GM19025 (cell line): ENCODE data around the gene PRDX6.
"Not testable (repeated sequence)": the region's sequence is repeated elsewhere in the genome, so short reads cannot be mapped to it uniquely, and the experiment has no call there.

ENCODE experiments used
- ATAC-seq: cut with Tn5 transposase; IDR thresholded peaks from one replicate; pipeline ENCODE4 v1.9.1; 2021; ENCODE audit warnings: mild to moderate bottlenecking, low read depth, moderate library complexity; ENCODE audit not compliant: unreplicated experiment

Gene PRDX6

DNA sequence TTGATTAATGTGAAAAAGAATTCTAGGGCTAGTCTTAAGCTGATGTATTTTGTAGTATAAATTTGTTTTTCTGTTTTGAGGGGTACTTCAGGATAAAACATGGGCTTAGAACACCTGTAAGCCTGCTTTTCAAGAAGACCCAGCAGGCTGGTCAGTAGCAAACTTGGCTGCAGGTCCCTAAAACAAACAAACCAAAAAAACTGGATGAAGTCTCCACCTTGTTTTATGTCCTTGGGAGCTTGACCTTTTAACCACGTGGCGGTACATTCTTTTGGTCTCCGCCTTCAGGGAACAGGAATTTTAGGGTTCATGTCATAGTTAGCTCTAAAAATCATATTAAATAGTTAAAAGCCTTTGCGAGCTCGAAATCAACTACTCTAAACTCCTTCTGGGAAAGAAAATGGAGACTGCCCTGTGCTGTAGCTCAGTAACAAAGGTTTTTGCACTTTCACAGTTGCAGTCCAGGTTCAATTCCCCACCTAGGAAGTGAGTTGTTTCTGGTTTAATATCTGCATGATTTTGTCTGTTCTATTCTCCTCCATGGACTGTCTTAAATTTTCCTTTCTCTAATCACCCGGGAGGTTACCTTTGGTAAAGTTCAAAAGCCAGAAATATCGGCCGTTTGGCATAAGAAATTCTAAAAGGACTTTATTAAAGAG is 18.6 kb downstream of the PRDX6 start:
- no peak for ATAC-seq

DNA sequence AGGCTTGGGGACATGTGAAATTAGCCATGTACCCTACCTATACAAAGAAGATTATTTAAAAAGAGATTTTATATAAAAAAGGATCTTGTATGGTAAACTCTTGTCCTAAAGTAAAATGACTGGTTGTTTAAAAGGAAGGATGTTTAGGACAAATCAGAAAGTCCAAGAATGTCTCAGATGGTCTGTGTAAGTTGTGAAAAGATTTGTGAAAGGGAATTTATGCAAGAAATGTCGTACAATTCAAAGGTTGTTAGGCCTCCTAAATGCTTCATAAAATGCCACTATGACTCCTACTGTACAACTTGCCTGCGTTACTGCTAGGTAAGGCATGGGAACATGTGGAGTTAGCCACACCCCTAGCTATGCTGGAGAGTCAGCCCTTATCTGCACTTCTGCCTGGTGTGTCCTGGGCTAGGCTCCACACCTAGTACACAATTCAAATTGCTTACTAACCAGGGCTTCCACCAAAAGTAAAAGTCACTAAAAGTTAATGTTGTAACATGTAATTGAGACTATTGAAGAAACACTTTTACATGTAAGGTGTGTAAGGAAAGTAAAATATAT is 19.7 kb downstream of the PRDX6 start:
- no peak for ATAC-seq

DNA sequence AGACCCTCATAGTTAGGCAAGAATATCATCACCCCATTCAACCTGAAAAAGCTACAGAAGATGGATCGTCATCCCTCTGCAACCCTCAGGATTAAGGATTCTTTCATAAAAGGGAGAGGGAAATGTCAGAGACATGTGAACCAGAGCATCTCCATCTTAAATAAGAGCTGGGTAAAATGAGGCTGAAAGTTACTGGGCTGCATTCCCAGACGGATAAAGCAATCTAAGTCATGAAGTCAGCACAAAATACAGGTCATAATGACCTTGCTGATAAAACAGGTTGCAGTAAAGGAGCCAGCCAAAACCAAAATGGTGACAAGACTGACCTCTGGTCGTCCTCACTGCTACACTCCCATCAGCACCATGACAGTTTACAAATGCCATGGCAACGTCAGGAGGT is 22.6 kb downstream of the PRDX6 start:
- ATAC-seq = no peak

DNA sequence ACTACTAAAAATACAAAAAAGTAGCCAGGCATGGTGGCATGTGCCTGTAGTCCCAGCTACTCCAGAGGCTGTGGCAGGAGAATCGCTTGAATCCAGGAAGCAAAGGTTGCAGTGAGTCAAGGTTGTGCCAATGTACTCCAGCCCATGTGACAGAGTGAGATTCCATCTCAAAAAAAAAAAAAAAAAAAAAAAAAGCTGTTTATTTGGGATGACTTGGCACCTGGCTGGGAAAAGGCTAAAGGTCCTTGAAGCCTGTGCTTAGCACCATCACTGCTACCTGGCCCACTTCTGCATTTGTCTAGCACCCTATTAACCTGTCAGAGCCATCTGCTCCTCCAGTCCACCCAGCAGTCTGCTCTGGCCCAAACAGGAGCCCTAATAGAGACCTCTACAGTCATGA is 25.0 kb downstream of the PRDX6 start:
- ATAC-seq = no peak

DNA sequence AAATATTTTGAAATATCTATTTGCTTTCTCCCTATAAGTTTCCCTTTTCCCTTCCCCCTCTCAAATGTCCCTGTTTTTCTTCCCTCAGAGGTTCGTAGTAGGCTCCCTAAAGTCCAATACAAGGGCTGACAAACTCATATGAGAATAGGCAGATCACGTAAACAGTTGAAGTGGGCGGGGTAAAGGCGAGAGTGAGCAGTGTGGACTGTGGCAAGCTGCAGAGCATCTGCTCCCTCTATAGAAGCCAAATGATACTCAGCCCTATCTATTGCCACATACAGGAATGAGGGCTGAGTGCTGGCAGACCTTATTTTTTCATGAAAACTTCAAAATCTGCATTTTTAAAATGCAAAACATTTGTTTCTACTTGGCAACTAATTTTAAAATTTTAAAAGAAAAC is 26.3 kb downstream of the PRDX6 start:
- ATAC-seq = no peak

DNA sequence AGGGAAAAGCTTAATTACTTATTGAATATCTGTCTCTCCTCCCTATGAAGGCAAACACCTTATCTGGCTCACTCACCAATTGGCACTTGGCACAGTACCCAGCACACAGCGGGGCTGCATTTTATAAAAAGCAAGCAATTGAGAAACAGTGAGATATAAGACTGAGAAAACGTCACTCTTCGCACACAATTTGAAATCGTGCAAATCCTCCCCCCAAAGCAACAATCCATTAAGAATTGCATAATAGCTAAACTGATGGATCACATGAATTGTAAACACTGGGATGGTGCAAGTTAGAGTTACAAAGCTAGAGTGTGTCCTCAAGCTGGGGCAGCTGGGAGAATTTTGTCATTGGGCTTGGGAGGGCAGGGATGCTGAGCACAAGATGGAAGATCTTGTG is 27.1 kb downstream of the PRDX6 start:
- no peak for ATAC-seq

DNA sequence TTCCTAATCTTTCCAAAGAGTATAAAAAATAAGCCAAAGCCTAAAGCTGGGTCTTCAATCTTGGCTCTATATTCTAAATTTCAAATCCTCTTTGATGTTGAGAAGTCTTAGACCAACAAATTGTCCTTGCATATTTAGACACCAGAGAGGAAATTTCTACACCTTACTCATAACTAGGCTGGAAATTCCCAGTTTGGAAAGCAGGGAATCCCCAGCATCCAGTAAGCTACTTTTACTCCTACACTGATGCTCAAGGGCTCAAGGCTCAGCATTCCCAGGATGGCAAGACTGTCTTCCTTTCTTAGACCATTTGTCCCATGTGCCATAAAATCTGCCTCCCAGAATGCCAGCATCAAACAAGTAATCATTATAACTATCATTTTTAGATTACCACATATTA is 28.3 kb downstream of the PRDX6 start:
- ATAC-seq = no peak

DNA sequence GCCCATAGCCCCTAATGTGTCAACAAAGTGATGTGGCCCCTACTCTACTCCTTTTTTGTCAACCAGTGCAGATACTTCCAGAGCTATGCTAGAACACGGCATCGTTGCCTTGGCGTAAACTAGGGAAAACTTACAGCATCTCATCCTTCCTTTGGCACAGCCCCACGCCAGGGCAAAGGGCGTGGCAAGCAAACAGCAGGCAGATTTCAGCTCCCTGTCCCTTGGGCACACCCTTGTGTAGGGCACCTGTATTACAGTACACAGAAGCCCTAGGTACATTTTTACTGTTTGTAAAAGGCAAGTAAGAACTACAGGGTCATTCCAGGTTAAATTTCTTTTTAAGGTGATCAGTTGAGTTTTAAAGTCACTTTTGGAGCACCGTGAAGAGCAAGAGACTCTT is 29.3 kb downstream of the PRDX6 start:
- ATAC-seq = no peak

DNA sequence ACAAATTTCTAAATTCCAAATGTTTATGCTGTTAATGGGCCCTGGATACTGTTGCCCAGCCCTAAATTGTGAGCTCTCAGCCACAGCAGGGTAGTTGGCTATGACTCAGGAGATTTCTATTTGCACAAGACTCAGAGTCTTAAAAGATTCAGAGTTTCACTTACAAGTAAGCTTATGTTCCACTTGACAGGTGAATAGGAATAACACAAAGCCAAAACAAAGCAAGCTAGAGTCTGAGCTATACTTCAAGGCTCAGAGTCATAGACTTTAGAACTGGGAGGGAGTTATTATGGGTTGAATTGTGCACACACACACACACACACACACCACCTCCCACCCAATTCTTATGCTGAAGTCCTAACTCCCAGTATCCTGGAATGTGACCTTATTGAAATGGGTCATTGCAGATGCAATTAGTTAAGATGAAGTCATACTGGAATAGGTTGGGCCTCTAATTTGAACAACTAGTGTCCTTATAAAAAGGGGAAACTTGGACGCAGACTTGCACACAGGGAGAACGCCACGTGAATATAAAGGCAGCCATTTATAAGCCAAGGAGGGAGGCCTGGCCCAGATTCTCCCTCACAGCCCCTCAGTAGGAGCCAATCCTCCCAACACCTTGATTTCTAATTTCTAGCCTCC is 30.2 kb downstream of the PRDX6 start:
- ATAC-seq = no peak

DNA sequence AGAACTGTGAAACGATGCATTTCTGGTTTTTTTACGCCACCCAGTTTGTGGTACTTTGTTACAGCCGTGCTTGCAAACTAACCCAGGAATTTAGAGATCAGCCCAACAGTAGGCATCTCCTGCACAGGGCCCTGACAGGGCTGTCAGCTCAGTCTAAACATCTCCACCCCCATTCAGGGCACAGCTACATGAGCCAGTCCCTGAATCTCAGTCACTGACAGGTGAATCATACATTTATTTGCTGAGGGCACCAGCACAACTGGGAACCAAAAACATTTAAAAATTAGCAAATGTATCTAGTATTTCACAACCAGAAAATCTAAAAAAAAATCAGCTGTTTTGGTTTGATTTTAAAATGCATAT is 30.7 kb downstream of the PRDX6 start:
- ATAC-seq = no peak

DNA sequence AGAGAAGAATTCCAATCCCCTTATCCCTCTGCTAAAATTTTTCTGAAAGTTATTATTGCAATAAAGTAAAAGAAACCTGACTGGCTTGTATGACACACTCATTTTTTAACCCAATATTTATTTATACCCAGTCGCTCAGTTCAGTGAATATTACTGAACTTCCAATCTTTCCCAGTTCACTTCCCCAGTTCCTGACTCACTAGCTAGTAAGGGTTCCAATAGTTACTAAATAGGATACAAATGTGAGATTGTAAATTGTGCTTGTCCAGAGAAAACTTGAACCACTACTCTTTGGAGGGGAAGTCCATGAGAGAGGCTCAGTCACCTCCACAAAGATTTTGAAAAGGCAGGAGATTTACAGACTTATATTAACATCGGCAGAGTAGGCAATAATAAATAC is 31.4 kb downstream of the PRDX6 start:
- ATAC-seq = no peak

DNA sequence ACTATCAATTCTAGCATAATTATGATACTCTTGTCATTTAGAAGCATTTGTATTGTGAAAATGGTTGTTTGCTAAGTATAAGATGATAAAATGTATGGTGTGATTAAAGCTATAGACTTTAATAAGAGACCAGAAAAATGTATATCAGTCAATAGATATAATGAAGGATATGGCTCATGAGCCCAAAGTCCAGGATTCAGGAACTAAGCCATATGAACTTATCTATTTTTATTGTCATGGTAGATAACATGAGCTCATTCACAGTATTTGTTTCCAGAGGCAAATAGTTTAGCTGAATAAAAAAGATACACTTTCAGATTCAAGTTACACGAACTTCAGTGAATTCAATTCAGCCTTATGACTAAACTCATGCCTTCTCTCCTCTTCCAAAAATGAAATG is 32.7 kb downstream of the PRDX6 start:
- ATAC-seq = no peak

DNA sequence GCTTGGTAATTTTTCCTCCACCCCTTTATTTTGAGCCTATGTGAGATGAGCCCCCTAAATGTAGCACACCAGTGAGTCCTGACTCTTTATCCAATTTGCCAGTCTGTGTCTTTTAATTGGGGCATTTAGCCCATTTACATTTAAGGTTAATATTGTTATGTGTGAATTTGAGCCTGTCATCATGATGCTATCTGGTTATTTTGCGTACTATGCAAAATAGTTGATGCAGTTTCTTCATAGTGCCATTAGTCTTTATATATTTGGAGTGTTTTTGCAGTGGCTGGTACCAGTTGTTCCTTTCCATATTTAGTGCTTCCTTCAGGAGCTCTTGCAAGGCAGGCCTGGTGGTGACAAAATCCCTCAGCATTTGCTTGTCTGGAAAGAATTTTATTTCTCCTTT is 37.4 kb downstream of the PRDX6 start:
- ATAC-seq = not testable (repeated sequence)

DNA sequence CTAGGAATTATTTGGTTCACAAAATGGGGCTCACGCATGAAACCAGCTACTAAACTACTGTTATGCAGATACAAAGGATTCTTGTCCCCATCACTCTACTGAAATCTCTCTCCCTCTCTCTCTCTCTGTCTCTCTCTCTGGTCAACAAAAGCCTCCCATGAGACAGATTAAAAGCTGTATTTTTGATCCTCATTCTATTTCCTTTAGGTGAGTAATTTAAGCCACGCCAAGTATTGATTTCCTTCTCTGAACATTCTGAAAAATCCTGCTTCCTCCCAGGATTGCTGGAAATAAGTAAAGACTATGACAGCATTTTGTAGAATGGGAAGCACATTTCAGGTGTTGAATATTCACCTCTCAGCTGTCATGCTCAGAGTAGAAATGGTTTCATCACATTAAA is 43.7 kb downstream of the PRDX6 start:
- no peak for ATAC-seq

DNA sequence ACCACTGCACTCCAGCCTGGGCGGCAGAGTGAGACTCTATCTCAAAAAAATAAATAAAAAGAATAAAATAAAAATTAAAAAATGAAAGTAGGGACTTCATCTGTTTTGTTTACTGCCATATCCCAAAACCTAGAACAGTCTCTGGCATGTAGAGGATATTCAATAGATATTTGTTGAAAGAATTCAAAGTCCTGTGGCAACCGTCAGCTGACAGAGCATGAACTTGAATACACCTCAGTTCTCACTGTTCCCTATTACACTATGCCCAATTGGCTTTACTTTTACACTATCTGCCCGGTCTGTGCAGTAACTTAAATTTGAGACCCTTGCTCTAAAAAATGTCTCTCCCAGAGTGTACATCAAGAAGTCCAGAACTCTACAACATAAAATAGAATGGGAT is 46.2 kb downstream of the PRDX6 start:
- ATAC-seq = no peak

DNA sequence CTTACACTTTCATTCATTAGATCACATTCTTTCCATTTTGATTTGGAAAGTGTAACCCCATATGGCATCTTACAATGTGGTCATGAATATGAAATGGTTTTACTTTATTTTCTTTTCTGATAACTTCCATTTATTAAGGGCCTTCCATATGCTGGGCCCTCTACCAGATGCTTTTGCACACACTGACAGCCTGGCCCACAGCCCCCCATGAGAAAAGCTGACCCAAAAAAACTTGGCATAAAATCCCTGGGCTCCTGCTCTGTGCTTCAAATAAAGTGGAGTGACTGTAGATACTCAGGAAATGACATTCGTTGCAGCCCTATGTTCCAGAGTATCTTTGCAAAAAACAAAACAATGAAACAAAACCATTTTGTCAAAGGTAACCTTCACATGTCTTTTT is 48.8 kb downstream of the PRDX6 start:
- no peak for ATAC-seq

DNA sequence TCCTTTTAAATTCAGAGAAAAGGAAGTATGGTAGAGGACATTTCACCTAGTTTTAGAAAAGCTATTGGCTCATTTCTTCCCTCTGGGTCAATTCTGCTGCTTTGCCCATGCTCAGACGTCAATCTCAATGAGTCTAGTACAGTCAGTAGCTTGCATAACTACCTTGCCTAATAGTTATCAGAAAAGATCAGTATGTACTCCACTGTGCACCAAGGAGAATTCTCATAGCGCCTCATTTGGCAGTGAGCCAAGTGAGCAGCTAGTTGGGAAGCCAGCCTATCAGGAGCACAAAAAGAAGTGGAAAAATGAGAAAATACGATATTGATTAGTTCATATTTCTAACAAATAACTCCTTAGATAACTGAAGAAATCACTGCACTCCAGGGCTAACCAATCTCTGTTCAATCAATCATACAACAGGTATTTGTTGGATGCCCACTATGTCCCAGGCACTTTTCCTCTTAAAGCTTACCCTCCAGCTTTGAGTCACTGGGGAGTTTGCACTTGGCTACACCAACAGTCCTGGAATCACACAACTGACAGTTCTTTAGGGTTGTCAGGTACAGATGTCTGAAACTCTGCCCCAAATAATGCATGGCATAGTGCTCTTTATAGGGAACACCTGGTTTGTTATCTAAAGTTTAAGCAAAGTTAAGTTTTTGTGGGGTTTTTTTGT is 50.2 kb downstream of the PRDX6 start:
- no peak for ATAC-seq

DNA sequence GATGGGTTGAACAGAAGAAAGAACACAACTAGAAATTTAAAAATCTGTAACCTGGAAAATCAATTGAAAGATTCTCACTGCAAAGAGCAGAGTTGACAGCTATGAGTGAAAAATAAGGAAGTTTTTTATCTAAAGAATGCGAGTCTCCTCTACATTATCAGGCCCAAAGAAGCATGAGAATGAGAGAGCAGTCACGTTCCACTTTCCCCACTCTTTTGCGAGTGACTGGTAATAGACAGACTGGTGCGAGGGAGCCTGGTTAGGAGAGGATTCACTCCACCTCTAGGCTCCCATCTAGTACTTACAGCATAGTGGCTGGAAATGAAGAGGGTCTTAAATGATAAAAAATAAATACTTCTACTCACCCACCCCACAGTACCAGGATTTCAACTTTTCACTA is 52.0 kb downstream of the PRDX6 start:
- ATAC-seq = no peak

DNA sequence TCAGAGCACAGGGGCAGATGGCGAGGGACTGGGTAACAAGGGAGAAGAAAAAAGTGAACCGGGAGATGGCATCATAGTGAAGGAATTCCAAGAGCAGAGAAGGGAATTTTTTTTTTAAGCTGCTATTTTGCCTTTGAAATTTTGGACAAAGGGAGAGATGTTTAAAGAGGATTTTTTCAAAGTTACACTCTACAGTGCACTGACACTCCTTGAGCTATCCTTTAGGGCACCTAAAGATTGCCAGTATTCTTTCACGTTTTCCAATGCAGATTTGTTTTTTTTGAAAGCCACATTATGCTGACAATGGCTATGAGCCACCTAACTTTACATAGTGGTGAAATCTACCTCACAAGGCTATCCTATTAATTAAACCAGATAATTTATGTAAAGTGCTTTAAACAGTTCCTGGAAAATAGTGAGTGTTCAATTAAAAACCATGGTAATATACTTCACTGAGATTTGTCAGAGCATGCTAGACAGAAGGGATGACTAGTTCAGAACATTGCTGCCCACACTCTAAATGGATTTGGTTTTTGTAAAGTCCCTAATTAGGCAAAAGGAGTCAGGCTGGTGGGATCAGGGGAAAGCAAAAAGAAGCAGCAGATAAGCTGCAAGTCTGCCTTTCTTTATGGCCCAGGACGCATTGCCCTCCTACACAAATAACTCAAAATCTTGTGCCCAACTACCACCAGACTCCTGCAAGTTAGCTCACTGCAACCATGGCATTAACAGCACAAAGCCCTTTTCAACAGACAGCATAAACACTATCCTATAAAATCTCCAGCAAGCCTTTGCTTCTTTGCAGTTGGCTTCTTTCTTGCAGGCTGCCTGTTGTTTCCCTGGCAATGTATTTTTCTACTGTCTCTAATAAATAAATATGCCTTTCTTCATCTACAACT is 53.9 kb downstream of the PRDX6 start:
- no peak for ATAC-seq

DNA sequence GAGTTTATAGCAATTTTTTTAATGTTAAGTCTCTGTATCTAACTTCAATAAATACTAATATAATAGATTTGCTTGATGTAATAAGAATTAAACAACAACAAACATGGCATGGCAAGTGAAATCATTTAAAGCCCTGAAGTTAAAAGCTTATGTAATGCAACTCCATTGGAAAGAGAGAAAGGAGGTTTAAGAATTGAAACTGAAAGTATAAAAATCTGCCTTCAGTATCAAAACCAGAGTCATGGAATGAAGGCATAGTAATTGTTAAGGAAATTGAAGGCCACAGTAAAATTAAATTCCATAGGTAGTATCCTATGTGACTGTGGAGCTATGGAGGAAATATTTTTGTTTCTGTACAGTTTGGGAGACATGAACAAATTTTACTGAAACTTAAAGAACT is 55.1 kb downstream of the PRDX6 start:
- no peak for ATAC-seq

DNA sequence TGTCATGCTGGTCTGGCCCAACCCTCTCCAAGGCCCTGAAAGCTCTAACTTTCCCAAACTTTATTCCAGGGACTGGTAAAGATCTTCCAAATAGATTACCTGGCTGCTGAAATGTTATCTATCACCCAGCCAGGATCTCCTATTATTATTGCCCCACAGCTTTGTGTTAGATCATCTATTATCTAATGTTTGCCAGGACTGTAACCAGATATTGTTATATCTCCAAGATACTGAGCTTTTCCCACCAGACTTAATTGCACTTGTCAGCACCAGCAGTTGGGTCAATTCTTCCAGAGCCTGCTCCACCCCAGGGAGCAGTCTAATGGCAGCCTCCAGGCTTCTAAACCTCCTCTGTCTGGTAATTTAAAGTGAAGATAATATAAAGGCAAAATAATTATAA is 59.1 kb downstream of the PRDX6 start:
- ATAC-seq = no peak
